SK-N-SH (cell line): ENCODE measurements around the gene TMPRSS11F. TPM values are rescaled to one million over a fixed set of nuclear protein-coding genes. Genes with fewer than 3 reads are reported as not detected.

ENCODE experiments used
- CTCF ChIA-PET: fragments of 300-600, 350-600 bp; formaldehyde crosslinking; extraction: SDS; loops from one replicate; lab custom pipeline; 2021; lab: Yijun Ruan, JAX
- POLR2A ChIA-PET: fragments of 350-600 bp; sonication (Branson Sonifier 250); formaldehyde crosslinking; extraction: SDS; loops from one replicate; lab custom pipeline; 2020; ENCODE audit warnings: antibody characterized with exemption, inconsistent platforms; lab: Yijun Ruan, JAX
- DNase-seq: peaks from one replicate; pipeline ENCODE4 v3.0.0; 2012
- H2AFZ ChIP-seq: fragments of 200-600 bp; sonication (generic); 2 replicates; pipeline ENCODE4 v1.8.1; 2016; ENCODE audit warnings: antibody characterized with exemption, mild to moderate bottlenecking, low read depth
- H3F3A ChIP-seq: fragments of 200-600 bp; sonication (generic); replicated peaks from 2 replicates; pipeline ENCODE3; 2016; ENCODE audit warnings: antibody characterized with exemption, mild to moderate bottlenecking; ENCODE audit not compliant: insufficient read depth
- H3K27ac ChIP-seq, 2 experiments: fragments of 200-500 bp in 1 of 2; fragments of 200-600 bp in 1 of 2; sonication (Bioruptor generic) in 1 of 2; sonication (generic), shearing (Covaris generic) in 1 of 2; 2 replicates each; pipeline versions ENCODE4 v1.5.1 to v1.6.1; 2014 to 2016; ENCODE audit warnings: low read depth in 2 of 2, inconsistent platforms in 1 of 2, low read length in 1 of 2, mild to moderate bottlenecking in 1 of 2, mixed read lengths in 1 of 2
- H3K27me3 ChIP-seq: fragments of 200-600 bp; sonication (generic), shearing (Covaris generic); 2 replicates; pipeline ENCODE4 v1.6.1; 2016; ENCODE audit warnings: mixed run types; ENCODE audit not compliant: insufficient read depth
- H3K36me3 ChIP-seq, 2 experiments: fragments of 200-500 bp in 1 of 2; fragments of 200-600 bp in 1 of 2; sonication (Bioruptor generic) in 1 of 2; sonication (generic) in 1 of 2; replicated peaks in 1 of 2; 2 replicates each; pipeline versions ENCODE3 to v1.5.1; 2014 to 2016; ENCODE audit warnings: low read length in 1 of 2, mild to moderate bottlenecking in 1 of 2; ENCODE audit not compliant: insufficient read depth in 2 of 2, control insufficient read depth in 1 of 2
- H3K4me1 ChIP-seq, 2 experiments: fragments of 200-500 bp in 1 of 2; fragments of 200-600 bp in 1 of 2; sonication (Bioruptor generic) in 1 of 2; sonication (generic), shearing (Covaris generic) in 1 of 2; 2 replicates each; pipeline versions ENCODE4 v1.5.1 to v1.6.1; 2014 to 2016; ENCODE audit warnings: low read depth in 1 of 2, low read length in 1 of 2, mixed run types in 1 of 2; ENCODE audit not compliant: insufficient read depth in 2 of 2, control insufficient read depth in 1 of 2
- H3K4me2 ChIP-seq: fragments of 200-600 bp; sonication (generic), shearing (Covaris generic); 2 replicates; pipeline ENCODE4 v1.6.1; 2017; ENCODE audit warnings: mixed run types
- H3K4me3 ChIP-seq, 2 experiments: fragments of 200-500 bp in 1 of 2; fragments of 200-600 bp in 1 of 2; sonication (Bioruptor generic) in 1 of 2; sonication (generic), shearing (Covaris generic) in 1 of 2; 2 replicates each; pipeline versions ENCODE4 v1.5.1 to v1.8.1; 2014 to 2016; ENCODE audit warnings: low read depth in 2 of 2, inconsistent platforms in 1 of 2, low read length in 1 of 2, mild to moderate bottlenecking in 1 of 2, mixed read lengths in 1 of 2, moderate library complexity in 1 of 2
- H3K79me2 ChIP-seq: fragments of 200-600 bp; sonication (generic); 2 replicates; pipeline ENCODE4 v1.8.1; 2017; ENCODE audit warnings: mild to moderate bottlenecking; ENCODE audit not compliant: insufficient read depth
- H3K9ac ChIP-seq: fragments of 200-600 bp; sonication (generic); 2 replicates; pipeline ENCODE4 v1.6.1; 2017; ENCODE audit warnings: mixed run types
- H3K9me2 ChIP-seq: fragments of 200-600 bp; sonication (generic); 2 replicates; pipeline ENCODE4 v1.6.1; 2017; ENCODE audit warnings: mixed run types
- H3K9me3 ChIP-seq: fragments of 200-600 bp; sonication (generic); 2 replicates; pipeline ENCODE4 v1.6.1; 2017; ENCODE audit warnings: mixed run types, mild to moderate bottlenecking, moderate library complexity
- H4K20me1 ChIP-seq: fragments of 200-600 bp; sonication (generic); 2 replicates; pipeline ENCODE4 v1.6.1; 2017; ENCODE audit warnings: mild to moderate bottlenecking, mixed run types; ENCODE audit not compliant: insufficient read depth
- FOXM1 ChIP-seq: IDR thresholded peaks from 2 replicates; pipeline ENCODE4 v1.4.0; 2012; ENCODE audit warnings: low read depth, mild to moderate bottlenecking
- GABPA ChIP-seq: IDR thresholded peaks from 2 replicates; pipeline ENCODE4 v1.4.0; 2012; ENCODE audit warnings: low read depth, mild to moderate bottlenecking
- MAX ChIP-seq: IDR thresholded peaks from 2 replicates; pipeline ENCODE4 v1.4.0; 2012; ENCODE audit warnings: low read depth
- MEF2A ChIP-seq: IDR thresholded peaks from 2 replicates; pipeline ENCODE4 v1.4.0; 2012; ENCODE audit warnings: low read depth, borderline replicate concordance
- POLR2AphosphoS5 ChIP-seq: IDR thresholded peaks from 2 replicates; pipeline ENCODE4 v1.6.1; 2012; ENCODE audit warnings: low read depth, low read length
- RXRA ChIP-seq: IDR thresholded peaks from 2 replicates; pipeline ENCODE4 v1.4.0; 2012; ENCODE audit warnings: low read depth, mild to moderate bottlenecking, borderline replicate concordance
- TAF1 ChIP-seq: IDR thresholded peaks from 2 replicates; pipeline ENCODE4 v1.6.1; 2012; ENCODE audit warnings: low read depth, mild to moderate bottlenecking, low read length, moderate library complexity, borderline replicate concordance
- TCF12 ChIP-seq: IDR thresholded peaks from 2 replicates; pipeline ENCODE4 v1.4.0; 2012
- TEAD4 ChIP-seq: IDR thresholded peaks from 2 replicates; pipeline ENCODE4 v1.4.0; 2012; ENCODE audit warnings: mild to moderate bottlenecking, borderline replicate concordance; ENCODE audit not compliant: insufficient read depth
- YY1 ChIP-seq: IDR thresholded peaks from 2 replicates; pipeline ENCODE4 v1.4.0; 2012; ENCODE audit warnings: low read depth, mild to moderate bottlenecking
- ZBTB33 ChIP-seq: IDR thresholded peaks from 2 replicates; pipeline ENCODE4 v1.4.0; 2012; ENCODE audit warnings: low read depth, borderline replicate concordance
- WGBS: methylation state at CpG from one replicate; pipeline ENCODE4 v1.1.6; 2017; ENCODE audit warnings: low lambda C conversion rate; 5-methylcytosine and 5-hydroxymethylcytosine counted together
- polyA plus RNA-seq, 3 experiments: library from polyadenylated mRNA; depleted of rRNA; stranded (reverse); fragments of >200 nt; gene quantifications; 2 replicates each; pipeline ENCODE4 v1.2.3, GENCODE V29; 2012
- TF ChIP-seq, protein P1 (sequence below): IDR thresholded peaks from 2 replicates; pipeline ENCODE4; 2012

TMPRSS11F gene
- polyA plus RNA-seq, 1 of the 3 experiments (the other 2 are of a cell fraction), result not detected

GRCh38 chr4:68167706-68168105 is 38.0 kb upstream of the TMPRSS11F start:
- no peaks in the 10 kb centered on the region for H4K20me1 ChIP-seq
- H3K4me2 ChIP-seq, result no peak overlapping the region
- H2AFZ ChIP-seq, result no peak overlapping the region
- ChIA-PET CTCF (interaction anchor here (0.9 to 2.6 kb wide), 2 partner anchors 8 to 13 kb away, joined by 3 to 11 read pairs; no protein-coding TSS in a partner anchor), POLR2A (no interaction called here)
- H3K9me2 ChIP-seq, result no peaks in the 10 kb centered on the region
- H3K27ac ChIP-seq, result no peak overlapping the region
- H3K27me3 ChIP-seq, result peaks cover 2% of the 10 kb centered on the region; the same call in 1 of the 2 replicates
- DNase-seq, result no peak
- no peaks in the 10 kb centered on the region for H3F3A ChIP-seq
- TF ChIP-seq MAX (no peak), TCF12 (no peak), FOXM1 (no peak), RXRA (no peak), GABPA (no peak), TAF1 (no peak)
- H3K9ac ChIP-seq, result no peak overlapping the region
- 2% methylated on average over 3 of the region's 3 CpGs for WGBS
- no peaks in the 10 kb centered on the region for H3K36me3 ChIP-seq
- no peaks in the 10 kb centered on the region for H3K9me3 ChIP-seq
- no peak overlapping the region for H3K4me3 ChIP-seq
- H3K79me2 ChIP-seq, result no peaks in the 10 kb centered on the region
- no peaks in the 10 kb centered on the region for H3K4me1 ChIP-seq

- H4K20me1 ChIP-seq, result no peaks in the 10 kb centered on the region
These were observed 37.5 kb upstream of the TMPRSS11F start for GRCh38 chr4:68167166-68167565.

More at GRCh38 chr4:68167166-68167565, 37.5 kb upstream of the TMPRSS11F start:
- H3K9me2 ChIP-seq, result no peaks in the 10 kb centered on the region
- DNase-seq, result no peak
- H3K4me1 ChIP-seq, result no peaks in the 10 kb centered on the region
- H2AFZ ChIP-seq, result no peak overlapping the region
- CTCF ChIA-PET, result interaction anchor here (0.9 to 2.6 kb wide), 2 partner anchors 9 to 13 kb away, joined by 3 to 11 read pairs; no protein-coding TSS in a partner anchor
- no peaks in the 10 kb centered on the region for H3K36me3 ChIP-seq
- H3K79me2 ChIP-seq, result no peaks in the 10 kb centered on the region
- H3K27ac ChIP-seq, result no peak overlapping the region
- H3K9me3 ChIP-seq, result no peaks in the 10 kb centered on the region
- TF ChIP-seq, protein P1, sequence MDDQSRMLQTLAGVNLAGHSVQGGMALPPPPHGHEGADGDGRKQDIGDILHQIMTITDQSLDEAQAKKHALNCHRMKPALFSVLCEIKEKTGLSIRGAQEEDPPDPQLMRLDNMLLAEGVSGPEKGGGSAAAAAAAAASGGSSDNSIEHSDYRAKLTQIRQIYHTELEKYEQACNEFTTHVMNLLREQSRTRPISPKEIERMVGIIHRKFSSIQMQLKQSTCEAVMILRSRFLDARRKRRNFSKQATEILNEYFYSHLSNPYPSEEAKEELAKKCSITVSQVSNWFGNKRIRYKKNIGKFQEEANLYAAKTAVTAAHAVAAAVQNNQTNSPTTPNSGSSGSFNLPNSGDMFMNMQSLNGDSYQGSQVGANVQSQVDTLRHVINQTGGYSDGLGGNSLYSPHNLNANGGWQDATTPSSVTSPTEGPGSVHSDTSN, result no peak
- TF ChIP-seq FOXM1, result no peak
- no peak for TF ChIP-seq YY1
- no peak for TF ChIP-seq ZBTB33
- no peak for TF ChIP-seq MEF2A
- TF ChIP-seq POLR2AphosphoS5, result no peak
- no peak for TF ChIP-seq TEAD4
- POLR2A ChIA-PET, result no interaction called here
- no peak overlapping the region for H3K4me2 ChIP-seq
- H3K27me3 ChIP-seq, result no peaks in the 10 kb centered on the region; the same call in 1 of the 2 replicates
- H3K4me3 ChIP-seq, result no peak overlapping the region
- no peaks in the 10 kb centered on the region for H3F3A ChIP-seq
- H3K9ac ChIP-seq, result no peak overlapping the region
- 0% methylated on average over 2 of the region's 2 CpGs for WGBS
